Ascending aorta (tissue), 2 donors: Measurements from ENCODE around the gene MUCL3. TPM values are rescaled to one million over a fixed set of nuclear protein-coding genes. Genes with fewer than 3 reads are reported as not detected.
"Not testable (repeated sequence)": the region's sequence is repeated elsewhere in the genome, so short reads cannot be mapped to it uniquely, and the experiment has no call there.

Experiments used
- DNase-seq, 2 donors: peaks; one replicate each; pipeline ENCODE4 v3.0.0-alpha.2; 2019; ENCODE audit warnings: low spot score in 2 of 2
- H3K27ac ChIP-seq, 2 donors: fragments of 200-600 bp; sonication (generic); one replicate each; pipeline ENCODE4 v1.5.1; 2016 to 2017; ENCODE audit warnings: mild to moderate bottlenecking in 1 of 2
- H3K27me3 ChIP-seq: fragments of 200-600 bp; sonication (generic); one replicate; pipeline ENCODE4 v1.5.1; 2017
- H3K36me3 ChIP-seq, 2 donors: fragments of 200-600 bp; sonication (generic); one replicate each; pipeline ENCODE4 v1.5.1; 2016
- H3K4me1 ChIP-seq, 2 donors: fragments of 200-600 bp; sonication (generic); one replicate each; pipeline ENCODE4 v1.5.1; 2016 to 2017; ENCODE audit warnings: mild to moderate bottlenecking in 1 of 2
- H3K4me3 ChIP-seq, 2 donors: fragments of 200-600 bp; sonication (generic); one replicate each; pipeline ENCODE4 v1.5.1; 2016 to 2017; ENCODE audit warnings: mild to moderate bottlenecking in 1 of 2
- H3K9me3 ChIP-seq, 2 donors: fragments of 200-600 bp; sonication (generic); one replicate each; pipeline ENCODE4 v1.5.1; 2016
- CTCF ChIP-seq, 3 experiments: fragments of 200-600 bp in 2 of 3; fragments of 450-650 bp in 1 of 3; sonication (generic) in 2 of 3; IDR thresholded peaks; one replicate each; pipeline ENCODE4 v1.5.1; 2016 to 2019; ENCODE audit warnings: antibody characterized with exemption in 3 of 3, mild to moderate bottlenecking in 1 of 3, moderate library complexity in 1 of 3
- intact Hi-C: fragments of 100-400 bp; cut with DNase I; formaldehyde crosslinking; loops from one replicate; pipeline ENCODE4 v1.15.1; 2023
- total RNA-seq: library from RNA; depleted of rRNA; stranded (reverse); fragments of >200 nt; gene quantifications from one replicate; pipeline ENCODE4 v1.1.0, GENCODE V29; 2016

MUCL3 gene
- total RNA-seq, 1 donor from 2014 or later = not detected

GRCh38 chr6:30965140-30965601, 24.4 kb downstream of the MUCL3 start:
- H3K4me1 ChIP-seq = no peaks in the 10 kb centered on the region
- no peak overlapping the region for H3K4me3 ChIP-seq
- H3K27ac ChIP-seq = no peak overlapping the region
- H3K36me3 ChIP-seq = no peaks in the 10 kb centered on the region
- no peaks in the 10 kb centered on the region for H3K27me3 ChIP-seq
- intact Hi-C loops = no loop called here
- TF ChIP-seq CTCF (IDR thresholded peaks at IDR 0.05) = no peak
- no peaks in the 10 kb centered on the region for H3K9me3 ChIP-seq
- no peak for DNase-seq

- intact Hi-C loops = no loop called here
- no peak for DNase-seq
- Histone ChIP-seq H3K4me3 (no peak overlapping the region), H3K27me3 (no peaks in the 10 kb centered on the region), H3K27ac (no peak overlapping the region), H3K36me3 (no peaks in the 10 kb centered on the region), H3K9me3 (no peaks in the 10 kb centered on the region), H3K4me1 (no peaks in the 10 kb centered on the region)
- TF ChIP-seq CTCF (IDR thresholded peaks at IDR 0.05) = no peak
Observed at GRCh38 chr6:30966154-30966553, 25.4 kb downstream of the MUCL3 start.

GRCh38 chr6:30969171-30969570, 28.4 kb downstream of the MUCL3 start:
- H3K27ac ChIP-seq, H3K27me3 ChIP-seq, H3K4me3 ChIP-seq, intact Hi-C loops, H3K36me3 ChIP-seq, H3K4me1 ChIP-seq, H3K9me3 ChIP-seq: not testable (repeated sequence)
- peak in 1 of 2 donors; percentile 9 for DNase-seq

- Histone ChIP-seq H3K27me3 (no peaks in the 10 kb centered on the region), H3K4me3 (no peak overlapping the region), H3K27ac (no peak overlapping the region), H3K36me3 (no peaks in the 10 kb centered on the region), H3K9me3 (no peaks in the 10 kb centered on the region), H3K4me1 (no peaks in the 10 kb centered on the region)
- intact Hi-C loops = no loop called here
- TF ChIP-seq CTCF (IDR thresholded peaks at IDR 0.05) = no peak
- no peak for DNase-seq
Observed at GRCh38 chr6:30970946-30971345, 30.2 kb downstream of the MUCL3 start.

- intact Hi-C loops = no loop called here
- H3K9me3 ChIP-seq = no peaks in the 10 kb centered on the region
- no peaks in the 10 kb centered on the region for H3K27me3 ChIP-seq
- no peak for TF ChIP-seq CTCF (IDR thresholded peaks at IDR 0.05)
- no peak overlapping the region for H3K4me3 ChIP-seq
- no peaks in the 10 kb centered on the region for H3K4me1 ChIP-seq
- H3K36me3 ChIP-seq = no peaks in the 10 kb centered on the region
- no peak for DNase-seq
- no peak overlapping the region for H3K27ac ChIP-seq
Observed at GRCh38 chr6:30972816-30973215, 32.0 kb downstream of the MUCL3 start.

GRCh38 chr6:30974490-30975252, 33.9 kb downstream of the MUCL3 start:
- Histone ChIP-seq H3K4me1 (no peaks in the 10 kb centered on the region), H3K4me3 (no peak overlapping the region), H3K36me3 (no peaks in the 10 kb centered on the region), H3K9me3 (no peaks in the 10 kb centered on the region), H3K27ac (no peak overlapping the region), H3K27me3 (no peaks in the 10 kb centered on the region)
- no peak for TF ChIP-seq CTCF (IDR thresholded peaks at IDR 0.05)
- intact Hi-C loops = loop anchor here (1.0 kb wide), 1 partner anchor 17 kb away; no protein-coding TSS in a partner anchor
- no peak for DNase-seq
